ENCODE results near the gene WDFY2.

Gene WDFY2

GRCh38 chr13:51773515-51773914 lies 189.3 kb downstream of the WDFY2 start:
- TF ChIP-seq POLR2A (IDR thresholded peaks at IDR 0.05; ENCODE audit: extremely low read depth, insufficient read length) (no peak), CTCF (IDR thresholded peaks at IDR 0.05; ENCODE audit: low read depth, low read length) (no peak), MYC (IDR thresholded peaks at IDR 0.05; ENCODE audit: low read depth, low read length) (no peak), MAX (IDR thresholded peaks at IDR 0.05; ENCODE audit: low read depth, low read length) (no peak)
- H3K4me3 ChIP-seq (ENCODE audit: low read depth, low read length): no peak overlapping the region
- DNase-seq (ENCODE audit: low read depth): no peak

GRCh38 chr13:51776179-51776578 lies 191.9 kb downstream of the WDFY2 start:
- no peak for TF ChIP-seq MYC (IDR thresholded peaks at IDR 0.05; ENCODE audit: low read depth, low read length)
- no peak for TF ChIP-seq CTCF (IDR thresholded peaks at IDR 0.05; ENCODE audit: low read depth, low read length)
- TF ChIP-seq MAX (IDR thresholded peaks at IDR 0.05; ENCODE audit: low read depth, low read length): no peak
- TF ChIP-seq POLR2A (IDR thresholded peaks at IDR 0.05; ENCODE audit: extremely low read depth, insufficient read length): no peak
- DNase-seq (ENCODE audit: low read depth): no peak
- no peak overlapping the region for H3K4me3 ChIP-seq (ENCODE audit: low read depth, low read length)

GRCh38 chr13:51777921-51778320 lies 193.7 kb downstream of the WDFY2 start:
- TF ChIP-seq MYC (IDR thresholded peaks at IDR 0.05; ENCODE audit: low read depth, low read length): no peak
- TF ChIP-seq MAX (IDR thresholded peaks at IDR 0.05; ENCODE audit: low read depth, low read length): no peak
- no peak for TF ChIP-seq POLR2A (IDR thresholded peaks at IDR 0.05; ENCODE audit: extremely low read depth, insufficient read length)
- no peak for TF ChIP-seq CTCF (IDR thresholded peaks at IDR 0.05; ENCODE audit: low read depth, low read length)
- no peak for DNase-seq (ENCODE audit: low read depth)

GRCh38 chr13:51778392-51778791 lies 194.1 kb downstream of the WDFY2 start:
- no peak for TF ChIP-seq CTCF (IDR thresholded peaks at IDR 0.05; ENCODE audit: low read depth, low read length)
- TF ChIP-seq MYC (IDR thresholded peaks at IDR 0.05; ENCODE audit: low read depth, low read length): no peak
- TF ChIP-seq MAX (IDR thresholded peaks at IDR 0.05; ENCODE audit: low read depth, low read length): no peak
- no peak for TF ChIP-seq POLR2A (IDR thresholded peaks at IDR 0.05; ENCODE audit: extremely low read depth, insufficient read length)
- no peak overlapping the region for H3K4me3 ChIP-seq (ENCODE audit: low read depth, low read length)
- DNase-seq (ENCODE audit: low read depth): no peak

More at GRCh38 chr13:51777921-51778320, 193.7 kb downstream of the WDFY2 start:
- no peak overlapping the region for H3K4me3 ChIP-seq (ENCODE audit: low read depth, low read length)

- no peak for DNase-seq (ENCODE audit: low read depth)
- TF ChIP-seq POLR2A (IDR thresholded peaks at IDR 0.05; ENCODE audit: extremely low read depth, insufficient read length) (no peak), MYC (IDR thresholded peaks at IDR 0.05; ENCODE audit: low read depth, low read length) (no peak), CTCF (IDR thresholded peaks at IDR 0.05; ENCODE audit: low read depth, low read length) (no peak), MAX (IDR thresholded peaks at IDR 0.05; ENCODE audit: low read depth, low read length) (no peak)
- no peak overlapping the region for H3K4me3 ChIP-seq (ENCODE audit: low read depth, low read length)
Measured at GRCh38 chr13:51780099-51780498, 195.8 kb downstream of the WDFY2 start.

Data from NB4 (cell line).